HepG2 (cell line): ENCODE results near the gene SHISA7. TPM values are rescaled to one million over a fixed set of nuclear protein-coding genes. Genes with fewer than 3 reads are reported as not detected.

Experiments
- ATAC-seq: fragments of 200-7000 bp; cut with Tn5 transposase; 3 replicates; pipeline ENCODE4 v1.9.1; 2020; ENCODE audit warnings: mild to moderate bottlenecking, moderate library complexity
- BruUV-seq: library from RNA; stranded (reverse); fragments of 400-500 nt; replicated peaks from 2 replicates; lab custom pipeline; 2021; lab: Mats Ljungman, UMichigan
- CTCF ChIA-PET: fragments of 300-600 bp; formaldehyde crosslinking; extraction: SDS; loops from one replicate; lab custom pipeline; 2021; ENCODE audit warnings: low total read pairs, inconsistent platforms, low intra/inter-chr PET ratio; lab: Yijun Ruan, JAX
- POLR2A ChIA-PET: fragments of 350-600 bp; sonication (Branson Sonifier 250); formaldehyde crosslinking; loops from one replicate; lab custom pipeline; 2020; ENCODE audit warnings: antibody characterized with exemption, inconsistent platforms; lab: Yijun Ruan, JAX
- DNase-seq: peaks from one replicate; pipeline ENCODE4 v3.0.0-alpha.2; 2015; ENCODE audit warnings: low spot score
- FAIRE-seq: peaks from 3 replicates; lab custom pipeline; 2011; peaks lifted over from hg19 to GRCh38; lab: Jason Lieb, UNC
- H2AFZ ChIP-seq: one replicate; pipeline ENCODE4 v1.6.1; 2011; ENCODE audit warnings: low read length, inconsistent platforms
- H3K27ac ChIP-seq: fragments of 300-600 bp; 3 replicates; pipeline ENCODE4 v1.8.0; 2011; ENCODE audit warnings: mixed run types, mild to moderate bottlenecking, mixed read lengths, low read length, inconsistent platforms; ENCODE audit not compliant: insufficient read depth; ENCODE audit errors: extremely low read length
- H3K27me3 ChIP-seq, 2 experiments: fragments of 200-600 bp in 1 of 2; 2 replicates in 1 of 2; 3 replicates in 1 of 2; pipeline versions ENCODE4 v1.6.0 to v1.8.0; 2011; ENCODE audit warnings: low read length in 2 of 2, mild to moderate bottlenecking in 2 of 2, moderate library complexity in 2 of 2, inconsistent platforms in 1 of 2; ENCODE audit not compliant: insufficient read depth in 2 of 2, control insufficient read depth in 1 of 2
- H3K36me3 ChIP-seq, 2 experiments: fragments of 200-600 bp in 1 of 2; replicated peaks in 1 of 2; 2 replicates in 1 of 2; 3 replicates in 1 of 2; pipeline versions ENCODE4 v1.5.1 to v1.8.0; 2011; ENCODE audit warnings: low read length in 2 of 2, inconsistent platforms in 1 of 2; ENCODE audit not compliant: insufficient read depth in 2 of 2, control insufficient read depth in 1 of 2
- H3K4me1 ChIP-seq: 2 replicates; pipeline ENCODE4 v1.5.1; 2012; ENCODE audit warnings: low read length, inconsistent platforms; ENCODE audit not compliant: insufficient read depth
- H3K4me2 ChIP-seq: 2 replicates; pipeline ENCODE4 v1.6.0; 2011; ENCODE audit warnings: low read depth, low read length, inconsistent platforms
- H3K4me3 ChIP-seq, 3 experiments: fragments of 200-600 bp in 1 of 3; sonication (generic), shearing (Covaris generic) in 1 of 3; replicated peaks in 1 of 3; 2 replicates each; pipeline ENCODE4 v1.5.1; 2011 to 2016; ENCODE audit warnings: low read length in 3 of 3, inconsistent platforms in 2 of 3, low read depth in 2 of 3, mild to moderate bottlenecking in 2 of 3, control low read depth in 1 of 3, mixed read lengths in 1 of 3; ENCODE audit not compliant: insufficient read depth in 1 of 3
- H3K79me2 ChIP-seq: one replicate; pipeline ENCODE4 v1.6.1; 2011; ENCODE audit warnings: low read length, inconsistent platforms; ENCODE audit not compliant: insufficient read depth
- H3K9ac ChIP-seq: 2 replicates; pipeline ENCODE4 v1.6.0; 2011; ENCODE audit warnings: mild to moderate bottlenecking, low read depth, low read length, inconsistent platforms; ENCODE audit not compliant: insufficient read depth
- H3K9me3 ChIP-seq: 2 replicates; pipeline ENCODE4 v1.5.1; 2012; ENCODE audit warnings: mild to moderate bottlenecking, low read length
- H4K20me1 ChIP-seq: 2 replicates; pipeline ENCODE4 v1.6.0; 2011; ENCODE audit warnings: inconsistent platforms, mild to moderate bottlenecking, low read length, moderate library complexity; ENCODE audit not compliant: insufficient read depth
- ATAD3A ChIP-seq: sonication (generic); formaldehyde crosslinking; IDR thresholded peaks from 2 replicates; pipeline ENCODE4 v1.4.0; 2020; ENCODE audit warnings: missing genetic modification reagents
- CHCHD3 ChIP-seq: sonication (generic); formaldehyde crosslinking; IDR thresholded peaks from 2 replicates; pipeline ENCODE4 v1.8.0; 2022; ENCODE audit warnings: mild to moderate bottlenecking, missing genetic modification reagents, moderate library complexity
- ELF1 ChIP-seq: sonication (generic); formaldehyde crosslinking; IDR thresholded peaks from 2 replicates; pipeline ENCODE4 v1.4.0; 2020; ENCODE audit warnings: missing genetic modification reagents
- EZH2 ChIP-seq: conservative IDR thresholded peaks from 2 replicates; pipeline ENCODE4 v1.6.1; 2012; ENCODE audit warnings: mild to moderate bottlenecking, low read depth, low read length, moderate library complexity
- GLMP ChIP-seq: sonication (generic); formaldehyde crosslinking; IDR thresholded peaks from 2 replicates; pipeline ENCODE4 v1.9.0; 2021; ENCODE audit warnings: missing genetic modification reagents, mild to moderate bottlenecking, borderline replicate concordance
- MLLT10 ChIP-seq: sonication (generic); formaldehyde crosslinking; IDR thresholded peaks from 2 replicates; pipeline ENCODE4 v1.4.0; 2020; ENCODE audit warnings: missing genetic modification reagents
- MTA3 ChIP-seq: sonication (generic); formaldehyde crosslinking; IDR thresholded peaks from 2 replicates; pipeline ENCODE4 v1.4.0; 2020; ENCODE audit warnings: missing genetic modification reagents
- TRAFD1 ChIP-seq: sonication (generic); formaldehyde crosslinking; IDR thresholded peaks from 2 replicates; pipeline ENCODE4 v1.5.1; 2020; ENCODE audit warnings: missing genetic modification reagents, mild to moderate bottlenecking, borderline replicate concordance
- ZNF234 ChIP-seq: sonication (generic); formaldehyde crosslinking; conservative IDR thresholded peaks from 2 replicates; pipeline ENCODE4 v1.5.1; 2020; ENCODE audit warnings: mild to moderate bottlenecking, missing genetic modification reagents
- ZNF263 ChIP-seq: sonication (generic); formaldehyde crosslinking; IDR thresholded peaks from 2 replicates; pipeline ENCODE4 v1.4.0; 2020; ENCODE audit warnings: missing genetic modification reagents
- ZNF550 ChIP-seq: sonication (generic); formaldehyde crosslinking; IDR thresholded peaks from 2 replicates; pipeline ENCODE4 v1.4.0; 2020; ENCODE audit warnings: mild to moderate bottlenecking, missing genetic modification reagents, borderline replicate concordance
- ZNF800 ChIP-seq: sonication (generic); formaldehyde crosslinking; IDR thresholded peaks from 2 replicates; pipeline ENCODE4 v1.4.0; 2020; ENCODE audit warnings: missing genetic modification reagents
- WGBS: methylation state at CpG from one replicate; pipeline ENCODE4 v1.1.6; 2017; ENCODE audit warnings: low lambda C conversion rate; 5-methylcytosine and 5-hydroxymethylcytosine counted together
- in situ Hi-C: cut with HindIII; loops from 2 replicates; pipeline ENCODE4 v1.10.0; 2017; ENCODE audit warnings: low pct_unique_long_range_greater_than_20kb; ENCODE audit not compliant: extremely low pct_ligation_motif_present
- intact Hi-C: fragments of 100-400 bp; cut with micrococcal nuclease; formaldehyde crosslinking; loops from one replicate; pipeline ENCODE4 v1.10.0; 2022; ENCODE audit not compliant: unreplicated experiment
- polyA plus RNA-seq, 8 experiments: library from polyadenylated mRNA; depleted of rRNA in 3 of 8; stranded (reverse) in 7 of 8; unstranded in 1 of 8; fragments of >200 nt; fragmentation: Illumina TruSeq in 4 of 8; extraction: Trizol in 4 of 8; gene quantifications; 2 replicates each; pipeline versions ENCODE4 v1.2.1 to v1.2.3, GENCODE V29; 2011 to 2016; ENCODE audit warnings: low read depth in 4 of 8, missing spikeins in 1 of 8, mixed read lengths in 1 of 8; ENCODE audit not compliant: insufficient read depth in 1 of 8
- total RNA-seq, 5 experiments: library from RNA; depleted of rRNA; stranded (reverse); fragments of >200 nt; fragmentation: Illumina TruSeq; extraction: Trizol; gene quantifications; 2 replicates each; pipeline ENCODE4 v1.2.3, GENCODE V29; 2016; ENCODE audit warnings: low read depth in 1 of 5

The SHISA7 gene
- total and polyA plus RNA-seq, 2 of the 13 experiments (the other 11 are each of a cell fraction or from before 2014, with no cell fraction given), result not detected

- no peak for DNase-seq
- POLR2A ChIA-PET, result no interaction called here
These were observed 1.3 kb downstream of the SHISA7 start for GRCh38 chr19:55441692-55442321.

GRCh38 chr19:55441319-55441691, 1.8 kb downstream of the SHISA7 start:
- intact Hi-C loops, result no loop called here
- no peak for ATAC-seq
- Histone ChIP-seq H3K27ac (no peak overlapping the region), H3K4me3 (no peak overlapping the region), H3K27me3 (peaks cover 6 to 44% of the 10 kb centered on the region in 2 experiments; a peak in 4 of 5 replicates), H3K9ac (no peak overlapping the region), H3K4me1 (no peaks in the 10 kb centered on the region), H3K9me3 (no peaks in the 10 kb centered on the region), H3K36me3 (no peaks in the 10 kb centered on the region), H3K79me2 (no peaks in the 10 kb centered on the region), H3K4me2 (no peak overlapping the region), H2AFZ (no peak overlapping the region), H4K20me1 (peaks cover 4% of the 10 kb centered on the region; the same call in 1 of the 2 replicates)
- ChIA-PET CTCF (no interaction called here), POLR2A (no interaction called here)
- FAIRE-seq, result no peak
- in situ Hi-C loops, result no loop called here
- DNase-seq, result no peak
- no TSS peak for BruUV-seq
- 17% methylated on average over 21 of the region's 21 CpGs for WGBS
- TF ChIP-seq CHCHD3, result no peak
- no peak for TF ChIP-seq GLMP
- TF ChIP-seq MLLT10 (CRISPR knock-in tag), result no peak
- no peak for TF ChIP-seq ZNF234 (CRISPR knock-in tag)
- no peak for TF ChIP-seq ATAD3A (CRISPR knock-in tag)
- TF ChIP-seq ZNF550, result no peak
- TF ChIP-seq TRAFD1 (CRISPR knock-in tag), result no peak
- no peak for TF ChIP-seq MTA3 (CRISPR knock-in tag)

More at GRCh38 chr19:55441692-55442321, 1.3 kb downstream of the SHISA7 start:
- in situ Hi-C loops, result no loop called here
- intact Hi-C loops, result no loop called here
- no peak overlapping the region for H3K4me2 ChIP-seq
- H3K36me3 ChIP-seq, result no peaks in the 10 kb centered on the region
- no peak overlapping the region for H3K9ac ChIP-seq
- no peaks in the 10 kb centered on the region for H3K79me2 ChIP-seq
- no peak overlapping the region for H2AFZ ChIP-seq
- CTCF ChIA-PET, result no interaction called here
- no TSS peak for BruUV-seq
- no peaks in the 10 kb centered on the region for H3K9me3 ChIP-seq
- 19% methylated on average over 17 of the region's 39 CpGs for WGBS
- peaks cover 4% of the 10 kb centered on the region; the same call in 1 of the 2 replicates for H4K20me1 ChIP-seq
- peaks cover 6 to 48% of the 10 kb centered on the region in 2 experiments; a peak in 4 of 5 replicates for H3K27me3 ChIP-seq
- H3K4me3 ChIP-seq, result no peak overlapping the region; a peak in 1 of 6 replicates
- no peaks in the 10 kb centered on the region for H3K4me1 ChIP-seq
- TF ChIP-seq EZH2 (peak; percentile 69; the same call in 1 of the 2 replicates), ELF1 (CRISPR knock-in tag) (no peak), ZNF800 (CRISPR knock-in tag) (peak; percentile 80), ZNF263 (CRISPR knock-in tag) (peak; percentile 40; the same call in 1 of the 2 replicates)
- FAIRE-seq (no peak), ATAC-seq (no peak)
- no peak overlapping the region for H3K27ac ChIP-seq
